GM12878 (cell line): ENCODE data around the gene MRNIP. TPM values are rescaled to one million over a fixed set of nuclear protein-coding genes. Genes with fewer than 3 reads are reported as not detected.

ENCODE experiments used
- ATAC-seq: fragments of 200-7000 bp; cut with Tn5 transposase; 3 replicates; pipeline ENCODE4 v1.9.1; 2020; ENCODE audit warnings: mild to moderate bottlenecking, moderate library complexity
- BruUV-seq: library from RNA; stranded (reverse); fragments of 400-500 nt; replicated peaks from 2 replicates; lab custom pipeline; 2021; lab: Mats Ljungman, UMichigan
- CTCF ChIA-PET: fragments of 300-600 bp; sonication (Branson Sonifier 250); formaldehyde crosslinking; extraction: SDS; loops from one replicate; lab custom pipeline; 2021; ENCODE audit warnings: inconsistent platforms; lab: Yijun Ruan, JAX
- POLR2A ChIA-PET: fragments of 350-600 bp; formaldehyde crosslinking; extraction: SDS; loops from one replicate; lab custom pipeline; 2021; ENCODE audit warnings: inconsistent platforms; lab: Charles Lee
- RAD21 ChIA-PET: fragments of 300-600 bp; sonication (Branson Sonifier 250); formaldehyde crosslinking; loops from one replicate; lab custom pipeline; 2023; ENCODE audit warnings: antibody characterized with exemption; ENCODE audit not compliant: unreplicated experiment; lab: Charles Lee
- SMC1A ChIA-PET: fragments of 300-600 bp; sonication (Branson Sonifier 250); formaldehyde crosslinking; loops from one replicate; lab custom pipeline; 2023; ENCODE audit not compliant: unreplicated experiment, uncharacterized antibody; lab: Charles Lee
- DNase-seq: peaks from one replicate; pipeline ENCODE4 v3.0.0-alpha.2; 2011; ENCODE audit warnings: low read depth, low spot score
- FAIRE-seq: peaks from 3 replicates; lab custom pipeline; 2011; peaks lifted over from hg19 to GRCh38; lab: Jason Lieb, UNC
- H2AFZ ChIP-seq: 2 replicates; pipeline ENCODE4 v1.6.0; 2011; ENCODE audit warnings: low read depth, low read length, control low read depth; ENCODE audit not compliant: control insufficient read depth
- H3K27ac ChIP-seq: 2 replicates; pipeline ENCODE4 v1.5.1; 2011; ENCODE audit warnings: control low read depth; ENCODE audit not compliant: control insufficient read depth, insufficient read depth
- H3K27me3 ChIP-seq, 2 experiments: replicated peaks in 1 of 2; 2 replicates each; pipeline versions ENCODE4 v1.6.0 to v1.6.1; 2011; ENCODE audit warnings: low read length in 1 of 2; ENCODE audit not compliant: control insufficient read depth in 2 of 2, insufficient read depth in 2 of 2
- H3K36me3 ChIP-seq, 2 experiments: 2 replicates each; pipeline ENCODE4 v1.5.1; 2011; ENCODE audit warnings: low read length in 1 of 2; ENCODE audit not compliant: control insufficient read depth in 2 of 2, insufficient read depth in 2 of 2
- H3K4me1 ChIP-seq: 2 replicates; pipeline ENCODE4 v1.6.1; 2011; ENCODE audit warnings: mild to moderate bottlenecking, low read length, moderate library complexity, mixed read lengths; ENCODE audit not compliant: control insufficient read depth, insufficient read depth
- H3K4me2 ChIP-seq: 2 replicates; pipeline ENCODE4 v1.6.0; 2011; ENCODE audit warnings: control low read depth; ENCODE audit not compliant: control insufficient read depth, insufficient read depth
- H3K4me3 ChIP-seq: fragments of 200-600 bp; sonication (generic); 2 replicates; pipeline ENCODE4 v1.5.1; 2016
- H3K79me2 ChIP-seq: 2 replicates; pipeline ENCODE4 v1.6.0; 2011; ENCODE audit warnings: low read length; ENCODE audit not compliant: control insufficient read depth, insufficient read depth
- H3K9ac ChIP-seq: 2 replicates; pipeline ENCODE4 v1.8.0; 2011; ENCODE audit warnings: low read length, control low read depth, mixed read lengths; ENCODE audit not compliant: control insufficient read depth, insufficient read depth
- H3K9me3 ChIP-seq: replicated peaks from 3 replicates; pipeline ENCODE4 v1.5.1; 2011; ENCODE audit warnings: mild to moderate bottlenecking, low read length; ENCODE audit not compliant: control insufficient read depth, insufficient read depth
- H4K20me1 ChIP-seq: 2 replicates; pipeline ENCODE4 v1.6.0; 2011; ENCODE audit not compliant: control insufficient read depth, insufficient read depth
- ASH2L ChIP-seq: fragments of 300-600, 200-600 bp; sonication (generic); IDR thresholded peaks from 2 replicates; pipeline ENCODE4 v1.6.1; 2017; ENCODE audit warnings: low read depth, mild to moderate bottlenecking, borderline replicate concordance
- BHLHE40 ChIP-seq, 2 experiments: fragments of 450-650 bp in 1 of 2; IDR thresholded peaks; 2 replicates each; pipeline ENCODE4 v1.6.1; 2011 to 2017; ENCODE audit warnings: low read depth in 2 of 2, borderline replicate concordance in 1 of 2, improper control_type of control experiment in 1 of 2, low read length in 1 of 2, mild to moderate bottlenecking in 1 of 2
- CREM ChIP-seq: IDR thresholded peaks from 2 replicates; pipeline ENCODE4 v1.6.1; 2014; ENCODE audit warnings: antibody characterized with exemption, low read depth
- ETV6 ChIP-seq, 2 experiments: fragments of 450-650 bp in 1 of 2; IDR thresholded peaks in 1 of 2; conservative IDR thresholded peaks in 1 of 2; 2 replicates each; pipeline ENCODE4 v1.6.1; 2014; ENCODE audit warnings: antibody characterized with exemption in 1 of 2, borderline replicate concordance in 1 of 2, low read depth in 1 of 2, mild to moderate bottlenecking in 1 of 2, moderate library complexity in 1 of 2
- HCFC1 ChIP-seq: fragments of 150-350 bp; IDR thresholded peaks from 2 replicates; pipeline ENCODE4 v1.6.1; 2014; ENCODE audit warnings: low read length
- MEF2B ChIP-seq: fragments of 450-650 bp; IDR thresholded peaks from 2 replicates; pipeline ENCODE4 v1.6.1; 2018; ENCODE audit warnings: mild to moderate bottlenecking, moderate library complexity; ENCODE audit not compliant: partially characterized antibody, poor library complexity, severe bottlenecking
- NR2F1 ChIP-seq: fragments of 450-650 bp; conservative IDR thresholded peaks from 2 replicates; pipeline ENCODE4 v1.6.1; 2017; ENCODE audit warnings: mild to moderate bottlenecking
- PKNOX1 ChIP-seq: fragments of 450-650 bp; IDR thresholded peaks from 2 replicates; pipeline ENCODE4 v1.6.1; 2016; ENCODE audit warnings: mild to moderate bottlenecking
- POLR2A ChIP-seq: IDR thresholded peaks from 2 replicates; pipeline ENCODE4 v1.6.1; 2011; ENCODE audit warnings: low read depth, mild to moderate bottlenecking, low read length
- POU2F2 ChIP-seq: IDR thresholded peaks from 3 replicates; pipeline ENCODE4 v1.6.1; 2011; ENCODE audit warnings: low read depth, mild to moderate bottlenecking, low read length, borderline replicate concordance
- RUNX3 ChIP-seq: IDR thresholded peaks from 2 replicates; pipeline ENCODE4 v1.6.1; 2012; ENCODE audit warnings: low read length, inconsistent platforms
- SUPT20H ChIP-seq: IDR thresholded peaks from 2 replicates; pipeline ENCODE4 v1.6.1; 2011; ENCODE audit warnings: low read depth, mild to moderate bottlenecking, low read length, moderate library complexity, borderline replicate concordance; ENCODE audit not compliant: control insufficient read depth
- TARDBP ChIP-seq: IDR thresholded peaks from 2 replicates; pipeline ENCODE4 v1.6.1; 2016; ENCODE audit warnings: borderline replicate concordance
- ZSCAN29 ChIP-seq: fragments of 450-650 bp; IDR thresholded peaks from 2 replicates; pipeline ENCODE4 v1.6.1; 2017; ENCODE audit warnings: mild to moderate bottlenecking, moderate library complexity
- WGBS: methylation state at CpG from one replicate; pipeline ENCODE4 v1.1.6; 2016; ENCODE audit warnings: low lambda C conversion rate; ENCODE audit not compliant: insufficient replicate concordance, insufficient coverage; ENCODE audit errors: missing lambda C conversion rate; 5-methylcytosine and 5-hydroxymethylcytosine counted together
- in situ Hi-C: fragments of 300-500 bp; cut with MboI; formaldehyde crosslinking; loops from 9 replicates; pipeline ENCODE4 v1.14.3; 2018; ENCODE audit warnings: mixed read lengths
- intact Hi-C: fragments of 100-400 bp; cut with micrococcal nuclease; formaldehyde crosslinking; loops from one replicate; pipeline ENCODE4 v1.14.2; 2022; ENCODE audit not compliant: unreplicated experiment
- polyA plus RNA-seq, 11 experiments: library from polyadenylated mRNA; depleted of rRNA in 4 of 11; unstranded in 6 of 11; stranded (reverse) in 5 of 11; fragments of >200 nt; fragmentation: Nextera tagmentation in 4 of 11; fragmentation: Illumina TruSeq in 1 of 11; extraction: Ambion mirVana in 4 of 11; extraction: Trizol in 1 of 11; gene quantifications; 1 replicate in 1 of 11; 2 replicates in 10 of 11; pipeline versions ENCODE4 v1.2.1 to v1.2.3, GENCODE V29; 2011 to 2016; ENCODE audit warnings: inconsistent platforms in 2 of 11, missing spikeins in 2 of 11, low read depth in 1 of 11
- total RNA-seq, 4 experiments: library from RNA; depleted of rRNA in 3 of 4; stranded (reverse); fragments of >200 nt in 3 of 4; fragmentation: Illumina TruSeq in 1 of 4; extraction: Trizol in 1 of 4; gene quantifications; 2 replicates each; pipeline versions ENCODE4 v1.2.1 to v1.2.3, GENCODE V29; 2013 to 2021

The MRNIP gene
- total and polyA plus RNA-seq, 10 of the 15 experiments (the other 5 are each of a cell fraction or from before 2014, with no cell fraction given): 2.4 to 30.4 (median 13.1) TPM

GRCh38 chr5:179817470-179817840 is 41.2 kb downstream of the MRNIP start:
- RAD21 ChIA-PET: interaction anchor here (1.1 to 1.7 kb wide), 2 partner anchors 14 to 15 kb away, joined by 3 to 4 read pairs; no protein-coding TSS in a partner anchor
- intact Hi-C loops: no loop called here
- 83% methylated on average over 8 of the region's 8 CpGs for WGBS
- FAIRE-seq (no peak), ATAC-seq (no peak), DNase-seq (no peak)
- Histone ChIP-seq H3K36me3 (no peaks in the 10 kb centered on the region; a peak in 2 of 4 replicates), H3K4me1 (peaks cover 34% of the 10 kb centered on the region), H3K79me2 (peaks cover 21% of the 10 kb centered on the region), H4K20me1 (peaks cover 6% of the 10 kb centered on the region), H2AFZ (peak overlapping the region; percentile 64), H3K27me3 (no peaks in the 10 kb centered on the region), H3K9me3 (no peaks in the 10 kb centered on the region), H3K4me3 (peak overlapping the region; percentile 41; the same call in 1 of the 2 replicates), H3K4me2 (peak overlapping the region; percentile 91), H3K27ac (no peak overlapping the region), H3K9ac (peak overlapping the region; percentile 58; the same call in 1 of the 2 replicates)
- no TSS peak for BruUV-seq
- SMC1A ChIA-PET: no interaction called here
- POLR2A ChIA-PET: no interaction called here
- in situ Hi-C loops: loop anchor here (10.0 to 25.0 kb wide), 2 partner anchors 995 to 1693 kb away; partner anchors contain the start of gene MGAT1
- CTCF ChIA-PET: interaction anchor here (0.9 kb wide), 1 partner anchor 102 kb away, joined by 3 read pairs; no protein-coding TSS in a partner anchor
- no peak for TF ChIP-seq ETV6 (conservative IDR thresholded peaks at IDR 0.05 in 1 of 2, IDR thresholded peaks at IDR 0.05 in 1 of 2; ENCODE audit: borderline replicate concordance in 1 of 2, low read depth in 1 of 2)

- H3K79me2 ChIP-seq: peaks cover 16% of the 10 kb centered on the region
- H3K9me3 ChIP-seq: no peaks in the 10 kb centered on the region
- no peaks in the 10 kb centered on the region for H3K27me3 ChIP-seq
- FAIRE-seq (no peak), ATAC-seq (no peak), DNase-seq (no peak)
- intact Hi-C loops (no loop called here), in situ Hi-C loops (loop anchor here (10.0 to 25.0 kb wide), 2 partner anchors 995 to 1692 kb away; partner anchors contain the start of gene MGAT1)
- no peak overlapping the region for H3K27ac ChIP-seq
- peaks cover 29% of the 10 kb centered on the region for H3K4me1 ChIP-seq
- WGBS: 6% methylated on average over 48 of the region's 72 CpGs
- SMC1A ChIA-PET: no interaction called here
- POLR2A ChIA-PET: no interaction called here
- CTCF ChIA-PET: interaction anchor here (0.9 kb wide), 1 partner anchor 101 kb away, joined by 3 read pairs; no protein-coding TSS in a partner anchor
- peak overlapping the region; percentile 58; the same call in 1 of the 2 replicates for H3K9ac ChIP-seq
- peak overlapping the region; percentile 64 for H2AFZ ChIP-seq
- peaks cover 1% of the 10 kb centered on the region; the same call in 1 of the 2 replicates for H4K20me1 ChIP-seq
- peak overlapping the region; percentile 41; the same call in 1 of the 2 replicates for H3K4me3 ChIP-seq
- no TSS peak for BruUV-seq
- RAD21 ChIA-PET: interaction anchor here (1.1 to 1.7 kb wide), 2 partner anchors 13 to 15 kb away, joined by 3 to 4 read pairs; no protein-coding TSS in a partner anchor
- H3K4me2 ChIP-seq: peak overlapping the region; percentile 91
- no peaks in the 10 kb centered on the region; a peak in 1 of 4 replicates for H3K36me3 ChIP-seq
- peak; percentile 12; the same call in 1 of the 2 replicates for TF ChIP-seq NR2F1
- TF ChIP-seq HCFC1: no peak
- no peak for TF ChIP-seq PKNOX1
- no peak for TF ChIP-seq MEF2B
- no peak for TF ChIP-seq CREM
- TF ChIP-seq POU2F2: no peak
- TF ChIP-seq BHLHE40 (IDR thresholded peaks at IDR 0.05; ENCODE audit: borderline replicate concordance in 1 of 2, low read depth in 2 of 2, low read length in 1 of 2): peak in 1 of 2 experiments; percentile 9; a peak in 1 of 4 replicates
- no peak for TF ChIP-seq TARDBP
- TF ChIP-seq SUPT20H: no peak
- TF ChIP-seq ASH2L: no peak
- TF ChIP-seq POLR2A: peak; percentile 37; the same call in 1 of the 2 replicates
- TF ChIP-seq ZSCAN29: no peak
- no peak for TF ChIP-seq RUNX3
Measured at GRCh38 chr5:179816796-179817469, 41.7 kb downstream of the MRNIP start.
